AG09319 (cell line): ENCODE measurements around the gene RRP1.

ENCODE experiments used
- DNase-seq: peaks from one replicate; pipeline ENCODE4 v3.0.0-alpha.2; 2010; ENCODE audit warnings: low read depth; ENCODE audit errors: extremely low read depth
- CTCF ChIP-seq: IDR thresholded peaks from 2 replicates; pipeline ENCODE4 v1.5.1; 2011; ENCODE audit warnings: low read depth, mild to moderate bottlenecking, inconsistent platforms, low read length, moderate library complexity

Gene RRP1

GRCh38 chr21:43815107-43815613 is 25.8 kb downstream of the RRP1 start:
- no peak for DNase-seq

GRCh38 chr21:43815991-43816390 is 26.6 kb downstream of the RRP1 start:
- DNase-seq: no peak
- no peak for TF ChIP-seq CTCF

More at GRCh38 chr21:43815107-43815613, 25.8 kb downstream of the RRP1 start:
- no peak for TF ChIP-seq CTCF

- TF ChIP-seq CTCF: no peak; the same call in 1 of the 2 replicates
- DNase-seq: no peak
These were observed 27.3 kb downstream of the RRP1 start for GRCh38 chr21:43816611-43817071.

- TF ChIP-seq CTCF: no peak
- no peak for DNase-seq
These were observed 28.0 kb downstream of the RRP1 start for GRCh38 chr21:43817157-43818086.

- TF ChIP-seq CTCF: no peak
- DNase-seq: no peak
These were observed 29.3 kb downstream of the RRP1 start for GRCh38 chr21:43818685-43819084.

GRCh38 chr21:43819511-43820405 is 30.4 kb downstream of the RRP1 start:
- DNase-seq: no peak

More at GRCh38 chr21:43819511-43820405, 30.4 kb downstream of the RRP1 start:
- TF ChIP-seq CTCF: no peak
